Activated naive CD8-positive, alpha-beta T cell treated with anti-CD3 and anti-CD28 coated beads for 36 hours (primary cell): ENCODE measurements around the gene BANF2. TPM values are rescaled to one million over a fixed set of nuclear protein-coding genes. Genes with fewer than 3 reads are reported as not detected.

ENCODE experiments used
- DNase-seq: peaks from one replicate; pipeline ENCODE4 v3.0.0; 2021
- H3K27ac Mint-ChIP-seq: one replicate; pipeline ENCODE4 v1.8.0; 2022; ENCODE audit warnings: mild to moderate bottlenecking, moderate library complexity, mixed read lengths
- H3K27me3 Mint-ChIP-seq: one replicate; pipeline ENCODE4 v1.8.0; 2022; ENCODE audit warnings: mild to moderate bottlenecking, mixed read lengths
- H3K36me3 Mint-ChIP-seq: one replicate; pipeline ENCODE4 v1.8.0; 2021; ENCODE audit warnings: mild to moderate bottlenecking, mixed read lengths
- H3K4me1 Mint-ChIP-seq: one replicate; pipeline ENCODE4 v1.8.0; 2021; ENCODE audit warnings: mixed read lengths
- H3K4me3 Mint-ChIP-seq: one replicate; pipeline ENCODE4 v1.8.0; 2022; ENCODE audit warnings: mild to moderate bottlenecking, moderate library complexity, mixed read lengths
- H3K9me3 Mint-ChIP-seq: one replicate; pipeline ENCODE4 v1.8.0; 2022; ENCODE audit warnings: mixed read lengths
- total RNA-seq, 2 experiments: library from RNA; stranded (reverse); gene quantifications; one replicate each; pipeline ENCODE4 v1.2.3, GENCODE V29; 2021

BANF2 gene
- total RNA-seq, 2 experiments from 2014 or later = not detected

- H3K9me3 Mint-ChIP-seq = no peaks in the 10 kb centered on the region
Measured at GRCh38 chr20:17747431-17747846, 47.7 kb downstream of the BANF2 start.

DNA sequence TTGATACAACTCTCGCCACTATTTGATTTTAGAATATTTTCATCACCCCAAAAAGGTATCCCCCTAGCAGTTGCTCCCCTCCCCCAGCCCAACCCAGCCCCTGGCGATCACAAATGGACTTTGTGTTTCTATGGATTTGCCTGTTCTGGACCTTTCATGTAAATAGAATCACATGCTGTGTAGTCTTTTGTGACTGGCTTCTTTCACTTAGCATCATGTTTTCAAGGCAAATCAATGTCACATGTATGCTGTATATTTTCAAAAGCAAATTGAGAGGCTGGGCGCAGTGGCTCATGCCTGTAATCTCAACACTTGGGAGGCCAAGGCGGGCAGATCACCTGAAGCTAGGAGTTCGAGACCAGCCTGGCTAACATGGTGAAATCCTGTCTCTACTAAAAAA is 48.5 kb downstream of the BANF2 start:
- Mint-ChIP-seq H3K9me3 (no peaks in the 10 kb centered on the region), H3K27me3 (no peaks in the 10 kb centered on the region), H3K4me3 (no peak overlapping the region), H3K27ac (no peak overlapping the region), H3K4me1 (no peaks in the 10 kb centered on the region), H3K36me3 (no peaks in the 10 kb centered on the region)
- DNase-seq = no peak

More at GRCh38 chr20:17747431-17747846, 47.7 kb downstream of the BANF2 start:
- Mint-ChIP-seq H3K36me3 (no peaks in the 10 kb centered on the region), H3K27me3 (no peaks in the 10 kb centered on the region), H3K4me1 (no peaks in the 10 kb centered on the region), H3K4me3 (no peak overlapping the region), H3K27ac (no peak overlapping the region)
- DNase-seq = no peak

GRCh38 chr20:17749626-17749977 is 49.8 kb downstream of the BANF2 start:
- Mint-ChIP-seq H3K4me1 (no peaks in the 10 kb centered on the region), H3K9me3 (no peaks in the 10 kb centered on the region), H3K27me3 (peaks cover 4% of the 10 kb centered on the region), H3K4me3 (no peak overlapping the region), H3K27ac (no peak overlapping the region), H3K36me3 (no peaks in the 10 kb centered on the region)
- DNase-seq = no peak

DNA sequence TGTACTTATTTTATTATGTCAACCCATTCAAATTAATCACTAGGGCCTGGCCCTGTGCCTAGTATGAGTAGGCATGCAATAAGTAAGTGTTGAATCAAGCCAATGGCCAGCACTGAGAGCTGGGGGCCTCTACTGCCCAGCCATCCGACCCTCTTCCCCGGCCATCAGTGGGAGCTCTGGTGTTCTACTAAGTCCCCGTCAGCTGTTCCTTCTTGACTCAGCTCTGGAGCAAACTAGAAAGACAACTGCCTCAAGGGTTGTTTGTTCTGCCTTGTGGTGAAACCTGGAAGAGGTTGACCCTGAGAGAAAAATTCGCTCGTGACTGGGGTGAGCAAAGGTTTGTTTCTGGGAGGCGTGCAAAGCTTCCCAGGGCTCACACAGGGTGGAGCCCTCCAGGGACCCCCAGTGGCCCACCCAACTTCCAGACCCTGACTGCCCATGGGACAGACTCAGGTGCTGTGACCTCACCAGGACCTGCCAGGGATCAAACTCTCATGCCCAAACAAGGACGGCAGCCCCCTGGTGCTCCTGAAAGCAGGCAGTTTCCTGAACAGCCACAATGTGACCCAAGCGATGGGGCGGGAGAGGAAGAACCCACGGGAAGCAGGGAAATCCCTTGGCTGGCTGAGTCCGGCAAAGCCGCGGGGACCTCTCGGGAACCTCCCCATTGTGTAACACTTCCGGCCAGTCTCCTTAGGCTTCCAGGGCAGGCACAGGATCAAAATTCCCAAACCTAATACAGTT is 50.4 kb downstream of the BANF2 start:
- DNase-seq = no peak
- Mint-ChIP-seq H3K4me3 (no peak overlapping the region), H3K36me3 (no peaks in the 10 kb centered on the region), H3K27me3 (peaks cover 4% of the 10 kb centered on the region), H3K27ac (no peak overlapping the region), H3K4me1 (no peaks in the 10 kb centered on the region), H3K9me3 (no peaks in the 10 kb centered on the region)

DNA sequence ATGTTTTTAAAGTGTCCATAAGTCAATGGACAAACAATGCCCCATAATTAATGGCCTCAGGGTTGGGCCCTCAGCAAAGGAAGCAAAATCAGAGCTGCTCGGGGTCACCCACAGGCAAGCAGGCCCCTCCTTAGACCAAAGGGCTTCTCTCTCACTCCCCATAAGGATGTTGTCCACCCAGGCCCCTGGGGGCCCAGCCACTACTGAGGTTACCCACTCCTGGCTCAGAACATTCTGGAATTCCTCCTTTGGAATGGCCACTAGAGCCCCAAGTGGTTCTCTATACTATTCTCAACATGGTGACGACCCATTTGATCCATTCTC is 50.9 kb downstream of the BANF2 start:
- no peak for DNase-seq
- Mint-ChIP-seq H3K27me3 (peaks cover 4% of the 10 kb centered on the region), H3K36me3 (no peaks in the 10 kb centered on the region), H3K4me3 (no peak overlapping the region), H3K9me3 (no peaks in the 10 kb centered on the region), H3K4me1 (no peaks in the 10 kb centered on the region), H3K27ac (no peak overlapping the region)

GRCh38 chr20:17751640-17752039 is 51.9 kb downstream of the BANF2 start:
- DNase-seq = no peak
- Mint-ChIP-seq H3K4me3 (no peak overlapping the region), H3K27ac (no peak overlapping the region), H3K9me3 (no peaks in the 10 kb centered on the region), H3K27me3 (peaks cover 4% of the 10 kb centered on the region), H3K36me3 (no peaks in the 10 kb centered on the region), H3K4me1 (no peaks in the 10 kb centered on the region)

DNA sequence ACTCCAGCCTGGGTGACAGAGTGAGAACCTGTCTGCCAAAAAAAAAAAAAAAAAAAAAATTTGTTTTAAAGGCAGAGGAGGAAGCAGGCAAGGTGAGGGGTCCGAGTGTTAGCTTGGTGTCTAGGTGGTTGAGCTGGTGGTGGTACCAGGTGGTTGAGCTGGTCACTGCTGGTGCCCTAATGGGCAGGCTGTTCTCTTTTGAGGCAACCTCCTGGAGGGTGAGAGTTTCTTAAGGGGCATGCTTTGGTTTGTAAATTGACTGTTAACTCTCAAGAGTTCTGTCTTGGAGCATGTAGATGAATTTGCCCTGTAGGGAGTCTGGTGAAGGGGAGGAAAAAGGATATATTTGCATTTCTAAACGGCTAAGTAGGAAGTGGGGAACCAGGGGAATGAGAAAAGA is 52.7 kb downstream of the BANF2 start:
- Mint-ChIP-seq H3K9me3 (no peaks in the 10 kb centered on the region), H3K4me3 (no peak overlapping the region), H3K27me3 (peaks cover 4% of the 10 kb centered on the region), H3K27ac (no peak overlapping the region), H3K4me1 (no peaks in the 10 kb centered on the region), H3K36me3 (no peaks in the 10 kb centered on the region)
- DNase-seq = no peak

- Mint-ChIP-seq H3K9me3 (peaks cover 6% of the 10 kb centered on the region), H3K27me3 (peaks cover 4% of the 10 kb centered on the region), H3K36me3 (no peaks in the 10 kb centered on the region), H3K27ac (no peak overlapping the region), H3K4me1 (no peaks in the 10 kb centered on the region), H3K4me3 (no peak overlapping the region)
- no peak for DNase-seq
Measured at GRCh38 chr20:17753516-17753915, 53.8 kb downstream of the BANF2 start.

GRCh38 chr20:17756529-17756928 is 56.8 kb downstream of the BANF2 start:
- no peak for DNase-seq
- Mint-ChIP-seq H3K27ac (no peak overlapping the region), H3K27me3 (peaks cover 4% of the 10 kb centered on the region), H3K4me3 (no peak overlapping the region), H3K9me3 (peaks cover 7% of the 10 kb centered on the region), H3K4me1 (no peaks in the 10 kb centered on the region), H3K36me3 (no peaks in the 10 kb centered on the region)

DNA sequence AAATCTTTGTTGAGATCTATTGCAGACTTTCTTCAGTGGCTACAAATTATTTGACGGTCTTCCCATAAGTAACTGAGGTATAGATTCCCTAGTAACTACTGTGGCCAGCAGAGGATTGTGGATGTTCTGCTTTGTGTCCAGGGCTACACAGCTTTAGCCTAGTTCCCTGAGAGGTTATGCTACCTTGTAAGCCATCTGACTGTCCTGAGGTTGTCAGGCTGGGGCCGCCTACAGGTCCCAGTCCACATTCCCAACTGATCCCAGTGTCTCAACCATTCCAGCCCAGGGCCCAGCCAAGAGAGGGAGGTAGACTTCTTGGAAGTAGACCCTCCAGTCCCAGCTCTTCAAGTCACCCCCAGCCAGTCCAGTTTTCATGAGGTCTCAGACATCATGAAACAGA is 57.7 kb downstream of the BANF2 start:
- H3K9me3 Mint-ChIP-seq = peaks cover 7% of the 10 kb centered on the region
- no peak overlapping the region for H3K27ac Mint-ChIP-seq
- no peaks in the 10 kb centered on the region for H3K4me1 Mint-ChIP-seq
- peaks cover 4% of the 10 kb centered on the region for H3K27me3 Mint-ChIP-seq
- H3K36me3 Mint-ChIP-seq = no peaks in the 10 kb centered on the region
- no peak overlapping the region for H3K4me3 Mint-ChIP-seq
- no peak for DNase-seq

GRCh38 chr20:17758010-17758409 is 58.2 kb downstream of the BANF2 start:
- Mint-ChIP-seq H3K4me1 (no peaks in the 10 kb centered on the region), H3K9me3 (peaks cover 7% of the 10 kb centered on the region), H3K4me3 (no peak overlapping the region), H3K27me3 (peaks cover 4% of the 10 kb centered on the region), H3K27ac (peak overlapping the region; percentile 10), H3K36me3 (no peaks in the 10 kb centered on the region)
- DNase-seq = no peak

GRCh38 chr20:17758512-17758911 is 58.7 kb downstream of the BANF2 start:
- no peak for DNase-seq
- H3K27me3 Mint-ChIP-seq = peaks cover 4% of the 10 kb centered on the region
- no peak overlapping the region for H3K27ac Mint-ChIP-seq
- H3K36me3 Mint-ChIP-seq = no peaks in the 10 kb centered on the region
- H3K4me1 Mint-ChIP-seq = no peaks in the 10 kb centered on the region
- H3K4me3 Mint-ChIP-seq = no peak overlapping the region
- H3K9me3 Mint-ChIP-seq = peaks cover 7% of the 10 kb centered on the region

- Mint-ChIP-seq H3K27ac (no peak overlapping the region), H3K4me3 (no peak overlapping the region), H3K4me1 (no peaks in the 10 kb centered on the region)
Measured at GRCh38 chr20:17759449-17759848, 59.7 kb downstream of the BANF2 start.

GRCh38 chr20:17761604-17762003 is 61.8 kb downstream of the BANF2 start:
- Mint-ChIP-seq H3K4me3 (no peak overlapping the region), H3K4me1 (no peaks in the 10 kb centered on the region), H3K27me3 (no peaks in the 10 kb centered on the region), H3K9me3 (peaks cover 7% of the 10 kb centered on the region), H3K36me3 (no peaks in the 10 kb centered on the region), H3K27ac (no peak overlapping the region)
- no peak for DNase-seq

More at GRCh38 chr20:17759449-17759848, 59.7 kb downstream of the BANF2 start:
- DNase-seq = no peak
- Mint-ChIP-seq H3K9me3 (peaks cover 7% of the 10 kb centered on the region), H3K36me3 (no peaks in the 10 kb centered on the region), H3K27me3 (no peaks in the 10 kb centered on the region)

DNA sequence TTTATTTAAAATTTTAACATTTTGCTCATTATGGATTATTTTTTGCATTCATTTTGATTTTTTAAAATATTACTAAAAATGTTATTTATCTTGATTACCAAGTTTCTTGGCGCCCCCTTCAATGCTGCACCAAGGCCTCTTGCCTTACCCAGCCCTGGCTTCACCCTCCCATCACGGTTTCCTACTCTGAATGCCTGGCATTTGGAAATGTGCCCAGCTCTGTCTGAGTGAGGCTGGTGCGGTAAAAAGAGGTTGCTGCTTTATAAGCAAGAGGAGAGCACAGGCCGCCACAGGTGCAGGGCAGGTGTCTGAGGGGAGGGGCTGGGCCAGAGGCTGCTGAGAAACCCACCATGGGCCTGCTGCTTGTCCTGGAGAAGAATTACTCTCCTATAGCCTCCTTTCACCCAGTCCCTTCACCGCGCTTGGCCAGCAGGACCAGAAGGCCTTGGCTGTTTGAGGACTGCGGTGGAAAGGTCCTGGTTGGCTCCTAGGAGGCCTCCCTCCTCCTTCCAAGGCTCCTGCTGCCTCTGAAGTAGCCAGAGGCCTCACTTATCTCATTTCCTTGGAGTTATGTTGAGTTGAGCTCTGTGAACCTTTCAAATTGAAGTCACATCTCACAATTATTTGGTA is 62.6 kb downstream of the BANF2 start:
- Mint-ChIP-seq H3K4me3 (no peak overlapping the region), H3K9me3 (peaks cover 7% of the 10 kb centered on the region), H3K27me3 (no peaks in the 10 kb centered on the region), H3K36me3 (no peaks in the 10 kb centered on the region), H3K4me1 (no peaks in the 10 kb centered on the region), H3K27ac (no peak overlapping the region)
- no peak for DNase-seq

GRCh38 chr20:17762873-17763557 is 63.2 kb downstream of the BANF2 start:
- H3K4me1 Mint-ChIP-seq = no peaks in the 10 kb centered on the region
- H3K27ac Mint-ChIP-seq = no peak overlapping the region

More at GRCh38 chr20:17762873-17763557, 63.2 kb downstream of the BANF2 start:
- H3K36me3 Mint-ChIP-seq = no peaks in the 10 kb centered on the region
- peaks cover 6% of the 10 kb centered on the region for H3K9me3 Mint-ChIP-seq
- H3K4me3 Mint-ChIP-seq = no peak overlapping the region
- no peak for DNase-seq
- no peaks in the 10 kb centered on the region for H3K27me3 Mint-ChIP-seq
